Prostate gland (tissue), 2 donors: ENCODE results near the gene LEPROT. TPM values are rescaled to one million over a fixed set of nuclear protein-coding genes. Genes with fewer than 3 reads are reported as not detected.

Source experiments
- DNase-seq: peaks from one replicate; pipeline ENCODE4 v3.0.0-alpha.2; 2019; ENCODE audit warnings: low spot score
- H3K27ac ChIP-seq, 2 donors: fragments of 200-600 bp; sonication (generic); 2 replicates each; pipeline ENCODE4 v1.5.1; 2017 to 2019
- H3K27me3 ChIP-seq: fragments of 200-600 bp; sonication (generic); replicated peaks from 2 replicates; pipeline ENCODE4 v1.5.1; 2019; ENCODE audit not compliant: insufficient read depth
- H3K36me3 ChIP-seq, 2 donors: fragments of 200-600 bp; sonication (generic); 1 replicate in 1 of 2; 2 replicates in 1 of 2; pipeline versions ENCODE4 v1.5.1 to v1.8.1; 2017 to 2019
- H3K4me1 ChIP-seq: fragments of 200-600 bp; sonication (generic); replicated peaks from 2 replicates; pipeline ENCODE4 v1.5.1; 2019
- H3K4me3 ChIP-seq, 2 donors: fragments of 200-600 bp; sonication (generic); 2 replicates each; pipeline ENCODE4 v1.5.1; 2017 to 2019
- H3K9me3 ChIP-seq: fragments of 200-600 bp; sonication (generic); 2 replicates; pipeline ENCODE4 v1.5.1; 2017
- CTCF ChIP-seq, 4 experiments: fragments of 200-600 bp in 2 of 4; fragments of 450-650 bp in 2 of 4; sonication (generic) in 2 of 4; IDR thresholded peaks; 1 replicate in 3 of 4; 2 replicates in 1 of 4; pipeline ENCODE4 v1.5.1; 2016 to 2019; ENCODE audit warnings: antibody characterized with exemption in 4 of 4, mild to moderate bottlenecking in 2 of 4, moderate library complexity in 2 of 4
- POLR2A ChIP-seq: fragments of 450-650 bp; IDR thresholded peaks from one replicate; pipeline ENCODE4 v1.6.1; 2016; ENCODE audit warnings: antibody characterized with exemption, mild to moderate bottlenecking
- POLR2AphosphoS5 ChIP-seq: sonication (generic); formaldehyde crosslinking; IDR thresholded peaks from one replicate; pipeline ENCODE4 v1.6.1; 2017; ENCODE audit warnings: antibody characterized with exemption
- WGBS: methylation state at CpG from one replicate; pipeline ENCODE4 v1.1.5; 2018; 5-methylcytosine and 5-hydroxymethylcytosine counted together
- intact Hi-C: fragments of 100-400 bp; cut with DNase I; formaldehyde crosslinking; loops from one replicate; pipeline ENCODE4 v1.14.2; 2022
- total RNA-seq, 2 donors: library from RNA; depleted of rRNA; stranded (reverse); fragments of >200 nt; gene quantifications; one replicate each; pipeline ENCODE4 v1.1.0, GENCODE V29; 2016

Gene LEPROT
- total RNA-seq, 2 donors from 2014 or later, result 39.5 to 64.2 TPM

DNA sequence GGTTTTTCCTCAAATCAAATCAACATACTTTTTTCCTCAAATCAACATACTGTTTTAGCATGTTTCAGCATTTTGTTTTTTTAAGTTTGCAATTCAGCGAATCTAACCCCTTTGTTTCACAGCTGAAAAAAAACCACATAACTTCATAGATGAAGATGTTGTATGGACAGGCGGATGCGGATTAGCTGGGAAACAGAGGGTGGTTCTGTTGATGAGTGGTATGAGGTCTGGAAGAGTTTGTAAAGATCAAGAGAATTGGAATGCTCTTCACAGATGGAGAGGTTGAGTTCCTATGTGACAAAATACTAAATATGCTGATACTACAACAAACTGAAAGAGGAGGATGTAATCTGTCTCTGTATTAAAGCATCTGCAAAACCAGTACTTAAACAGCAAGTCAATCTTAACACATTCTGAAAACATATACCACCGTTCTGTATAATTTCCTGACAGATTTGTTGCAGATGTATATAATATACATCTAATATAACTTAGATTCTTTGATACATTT is 10.6 kb upstream of the LEPROT start:
- Histone ChIP-seq H3K9me3 (no peaks in the 10 kb centered on the region), H3K4me3 (no peak overlapping the region), H3K4me1 (no peaks in the 10 kb centered on the region), H3K27me3 (no peaks in the 10 kb centered on the region), H3K36me3 (no peaks in the 10 kb centered on the region), H3K27ac (no peak overlapping the region)
- WGBS, result 94% methylated on average over 4 of the region's 4 CpGs
- TF ChIP-seq POLR2AphosphoS5 (no peak), POLR2A (no peak), CTCF (IDR thresholded peaks at IDR 0.05) (no peak)
- no peak for DNase-seq
- intact Hi-C loops, result no loop called here

DNA sequence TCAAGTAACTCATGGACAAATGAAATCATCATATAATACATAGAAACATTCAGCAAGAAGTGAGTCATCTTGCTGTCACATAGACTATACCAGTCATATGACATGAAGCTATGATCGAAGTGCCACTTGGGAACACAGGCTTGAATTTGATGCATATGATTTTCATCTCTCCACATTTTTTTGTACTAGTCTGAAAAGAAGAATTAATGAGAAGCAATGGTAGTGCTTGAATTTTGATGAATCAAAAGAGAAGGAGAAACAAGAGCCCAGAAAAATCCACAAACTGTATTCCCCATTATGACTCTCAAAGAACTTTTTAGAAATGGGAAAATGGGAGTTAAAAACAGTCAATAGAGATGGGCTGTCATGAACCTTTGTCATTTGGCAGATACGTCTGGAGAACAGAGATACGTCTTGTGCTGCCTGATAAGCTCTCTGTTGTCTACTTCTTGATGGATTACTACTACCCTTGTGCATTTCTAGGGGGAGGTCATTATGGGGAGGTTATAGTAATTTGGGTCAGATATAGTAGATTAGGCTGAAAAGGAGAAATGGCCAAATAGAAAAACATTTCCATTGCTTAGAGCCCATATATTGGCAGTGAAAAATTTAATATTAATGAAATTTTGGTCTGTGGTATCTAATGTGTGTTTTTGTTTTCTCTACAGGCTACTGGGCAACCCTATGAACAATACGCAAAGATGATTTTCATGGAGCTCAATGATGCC is 8.0 kb upstream of the LEPROT start:
- DNase-seq, result no peak
- Histone ChIP-seq H3K27ac (no peak overlapping the region), H3K9me3 (no peaks in the 10 kb centered on the region), H3K36me3 (no peaks in the 10 kb centered on the region), H3K4me3 (no peak overlapping the region), H3K27me3 (no peaks in the 10 kb centered on the region), H3K4me1 (no peaks in the 10 kb centered on the region)
- intact Hi-C loops, result no loop called here
- 90% methylated on average over 4 of the region's 4 CpGs for WGBS
- TF ChIP-seq CTCF (IDR thresholded peaks at IDR 0.05) (no peak), POLR2A (no peak), POLR2AphosphoS5 (no peak)

GRCh38 chr1:65412984-65413375 is 7.5 kb upstream of the LEPROT start:
- TF ChIP-seq CTCF (IDR thresholded peaks at IDR 0.05), result no peak
- TF ChIP-seq POLR2AphosphoS5, result no peak
- no peak for TF ChIP-seq POLR2A
- Histone ChIP-seq H3K4me1 (no peaks in the 10 kb centered on the region), H3K27me3 (no peaks in the 10 kb centered on the region), H3K9me3 (no peaks in the 10 kb centered on the region), H3K4me3 (no peak overlapping the region), H3K27ac (no peak overlapping the region), H3K36me3 (no peaks in the 10 kb centered on the region)
- WGBS, result 91% methylated on average over 3 of the region's 3 CpGs
- DNase-seq, result no peak
- intact Hi-C loops, result no loop called here

- TF ChIP-seq POLR2A (no peak), CTCF (IDR thresholded peaks at IDR 0.05) (no peak), POLR2AphosphoS5 (no peak)
- no peak overlapping the region for H3K4me3 ChIP-seq
- no peaks in the 10 kb centered on the region for H3K27me3 ChIP-seq
- DNase-seq, result no peak
- H3K36me3 ChIP-seq, result no peaks in the 10 kb centered on the region
- WGBS, result 76% methylated on average over 4 of the region's 4 CpGs
- no peaks in the 10 kb centered on the region for H3K4me1 ChIP-seq
- no peaks in the 10 kb centered on the region for H3K9me3 ChIP-seq
- H3K27ac ChIP-seq, result no peak overlapping the region
- intact Hi-C loops, result no loop called here
Observed at GRCh38 chr1:65414538-65414937, 5.9 kb upstream of the LEPROT start.

- Histone ChIP-seq H3K9me3 (no peaks in the 10 kb centered on the region), H3K4me1 (no peaks in the 10 kb centered on the region), H3K27ac (no peak overlapping the region), H3K4me3 (no peak overlapping the region), H3K27me3 (no peaks in the 10 kb centered on the region), H3K36me3 (no peaks in the 10 kb centered on the region)
- intact Hi-C loops, result no loop called here
- no peak for TF ChIP-seq CTCF (IDR thresholded peaks at IDR 0.05)
- TF ChIP-seq POLR2A, result no peak
- TF ChIP-seq POLR2AphosphoS5, result no peak
- DNase-seq, result no peak
- WGBS, result 93% methylated on average over 1 of the region's 1 CpG
Observed at GRCh38 chr1:65416767-65417166, 3.7 kb upstream of the LEPROT start.
